Panc1 (cell line): ENCODE results near the gene ARMC8. TPM values are rescaled to one million over a fixed set of nuclear protein-coding genes. Genes with fewer than 3 reads are reported as not detected.

Experiments used
- ATAC-seq: fragments of 200-7000 bp; cut with Tn5 transposase; 2 replicates; pipeline ENCODE4 v1.9.1; 2020; ENCODE audit warnings: mild to moderate bottlenecking, moderate library complexity
- BruUV-seq: library from RNA; stranded (reverse); fragments of 400-500 nt; replicated peaks from 2 replicates; lab custom pipeline; 2021; lab: Mats Ljungman, UMichigan
- CTCF ChIA-PET: fragments of 300-600 bp; sonication (Branson Sonifier 250); formaldehyde crosslinking; loops from one replicate; lab custom pipeline; 2022; ENCODE audit warnings: antibody characterized with exemption; lab: Charles Lee
- POLR2A ChIA-PET: fragments of 300-600 bp; sonication (Branson Sonifier 250); formaldehyde crosslinking; loops from one replicate; lab custom pipeline; 2022; ENCODE audit warnings: antibody characterized with exemption; lab: Charles Lee
- DNase-seq: peaks from one replicate; pipeline ENCODE4 v3.0.0-alpha.2; 2010; ENCODE audit warnings: low read depth, low spot score
- H3K27ac ChIP-seq: 2 replicates; pipeline ENCODE4 v1.5.1; 2011; ENCODE audit warnings: mild to moderate bottlenecking, low read length, inconsistent platforms
- H3K27me3 ChIP-seq: fragments of 200-500 bp; sonication (Bioruptor generic); 2 replicates; pipeline ENCODE4 v1.6.0; 2014; ENCODE audit warnings: low read length, inconsistent platforms; ENCODE audit not compliant: control insufficient read depth, insufficient read depth
- H3K36me3 ChIP-seq: fragments of 200-500 bp; sonication (Bioruptor generic); 2 replicates; pipeline ENCODE4 v1.5.1; 2014; ENCODE audit warnings: inconsistent platforms, mild to moderate bottlenecking, low read length, moderate library complexity; ENCODE audit not compliant: control insufficient read depth, insufficient read depth
- H3K4me1 ChIP-seq: 2 replicates; pipeline ENCODE4 v1.5.1; 2011; ENCODE audit warnings: inconsistent platforms, mild to moderate bottlenecking, low read length, moderate library complexity; ENCODE audit not compliant: control insufficient read depth, insufficient read depth
- H3K4me3 ChIP-seq, 2 experiments: 2 replicates each; pipeline ENCODE4 v1.5.1; 2011 to 2012; ENCODE audit warnings: low read depth in 2 of 2, low read length in 2 of 2, mild to moderate bottlenecking in 2 of 2, inconsistent platforms in 1 of 2, moderate library complexity in 1 of 2
- H3K9me3 ChIP-seq: fragments of 200-500 bp; sonication (Bioruptor generic); 2 replicates; pipeline ENCODE4 v1.5.1; 2014; ENCODE audit warnings: low read depth, mild to moderate bottlenecking, inconsistent platforms, low read length, moderate library complexity; ENCODE audit not compliant: control insufficient read depth, insufficient read depth
- CTCF ChIP-seq: fragments of 450-650 bp; IDR thresholded peaks from 2 replicates; pipeline ENCODE4 v1.5.1; 2017; ENCODE audit warnings: mild to moderate bottlenecking
- POLR2AphosphoS5 ChIP-seq: IDR thresholded peaks from 2 replicates; pipeline ENCODE4 v1.6.1; 2012; ENCODE audit warnings: mild to moderate bottlenecking, low read depth, low read length, moderate library complexity
- REST ChIP-seq, 2 experiments: IDR thresholded peaks; 2 replicates each; pipeline ENCODE4 v1.6.1; 2011 to 2012; ENCODE audit warnings: low read depth in 2 of 2, control low read depth in 1 of 2, low read length in 1 of 2, mild to moderate bottlenecking in 1 of 2, moderate library complexity in 1 of 2; ENCODE audit not compliant: insufficient read depth in 1 of 2
- SIN3A ChIP-seq: IDR thresholded peaks from 2 replicates; pipeline ENCODE4 v1.6.1; 2012; ENCODE audit warnings: low read depth, mild to moderate bottlenecking, low read length, moderate library complexity, borderline replicate concordance; ENCODE audit not compliant: insufficient read depth
- TCF7L2 ChIP-seq: IDR thresholded peaks from 2 replicates; pipeline ENCODE4 v1.6.1; 2011; ENCODE audit warnings: mild to moderate bottlenecking, low read depth, low read length, inconsistent platforms
- in situ Hi-C: cut with HindIII; loops from 2 replicates; pipeline ENCODE4 v1.10.0; 2016; ENCODE audit warnings: low sequenced_read_pairs, low pct_unique_long_range_greater_than_20kb
- intact Hi-C: fragments of 100-400 bp; cut with micrococcal nuclease; formaldehyde crosslinking; loops from one replicate; pipeline ENCODE4 v1.10.0; 2022; ENCODE audit not compliant: unreplicated experiment
- total RNA-seq: library from RNA; stranded (reverse); gene quantifications from one replicate; pipeline ENCODE4 v1.2.1, GENCODE V29; 2021; ENCODE audit not compliant: unreplicated experiment

ARMC8 gene
- total RNA-seq, 1 experiment from 2014 or later, result 56.0 TPM

- Histone ChIP-seq H3K27me3 (no peaks in the 10 kb centered on the region), H3K9me3 (peaks cover 5% of the 10 kb centered on the region; the same call in 1 of the 2 replicates), H3K4me1 (no peaks in the 10 kb centered on the region), H3K36me3 (no peaks in the 10 kb centered on the region), H3K4me3 (no peak overlapping the region), H3K27ac (no peak overlapping the region)
- in situ Hi-C loops (no loop called here), intact Hi-C loops (no loop called here)
- BruUV-seq, result no TSS peak
- no peak for ATAC-seq
- ChIA-PET POLR2A (no interaction called here), CTCF (no interaction called here)
- TF ChIP-seq SIN3A, result no peak
- TF ChIP-seq POLR2AphosphoS5, result no peak
- no peak for TF ChIP-seq TCF7L2
- TF ChIP-seq REST (IDR thresholded peaks at IDR 0.05; ENCODE audit: insufficient read depth in 1 of 2, low read depth in 2 of 2, low read length in 1 of 2), result no peak
- no peak for DNase-seq
Measured at GRCh38 chr3:138303474-138303873, 116.4 kb downstream of the ARMC8 start.

GRCh38 chr3:138307899-138308298, 120.8 kb downstream of the ARMC8 start:
- no peak overlapping the region for H3K27ac ChIP-seq
- POLR2A ChIA-PET, result no interaction called here
- in situ Hi-C loops, result no loop called here
- peaks cover 14% of the 10 kb centered on the region for H3K27me3 ChIP-seq
- BruUV-seq, result no TSS peak
- no peaks in the 10 kb centered on the region for H3K4me1 ChIP-seq
- no peak overlapping the region for H3K4me3 ChIP-seq
- DNase-seq (no peak), ATAC-seq (no peak)
- H3K36me3 ChIP-seq, result no peaks in the 10 kb centered on the region
- intact Hi-C loops, result no loop called here
- H3K9me3 ChIP-seq, result peaks cover 11% of the 10 kb centered on the region; the same call in 1 of the 2 replicates
- TF ChIP-seq POLR2AphosphoS5 (no peak), CTCF (no peak), TCF7L2 (no peak), SIN3A (no peak), REST (IDR thresholded peaks at IDR 0.05; ENCODE audit: insufficient read depth in 1 of 2, low read depth in 2 of 2, low read length in 1 of 2) (no peak)
- CTCF ChIA-PET, result no interaction called here
